K562 (cell line): ENCODE results near the gene MPST. TPM values are rescaled to one million over a fixed set of nuclear protein-coding genes. Genes with fewer than 3 reads are reported as not detected.

ENCODE experiments used
- CBX5 ChIP-seq: IDR thresholded peaks from 2 replicates; pipeline ENCODE4 v1.6.1; 2014; ENCODE audit warnings: low read depth, borderline replicate concordance
- FOSL1 ChIP-seq: fragments of 200-800 bp; sonication (Bioruptor generic); conservative IDR thresholded peaks from 2 replicates; pipeline ENCODE4 v1.6.1; 2016; ENCODE audit warnings: missing genetic modification characterization, missing compliant biosample characterization
- LEF1 ChIP-seq: fragments of 450-650 bp; IDR thresholded peaks from 2 replicates; pipeline ENCODE4 v1.6.1; 2016; ENCODE audit warnings: mild to moderate bottlenecking
- YY1 ChIP-seq, 3 experiments: IDR thresholded peaks; 2 replicates each; pipeline ENCODE4 v1.6.1; 2011; ENCODE audit warnings: low read length in 2 of 3, mild to moderate bottlenecking in 2 of 3, moderate library complexity in 2 of 3, borderline replicate concordance in 1 of 3, control low read depth in 1 of 3, low read depth in 1 of 3; ENCODE audit not compliant: insufficient read depth in 3 of 3, insufficient replicate concordance in 2 of 3, control insufficient read depth in 1 of 3, insufficient read length in 1 of 3; ENCODE audit errors: extremely low read depth in 1 of 3
- ZNF41 ChIP-seq: fragments of 250-450 bp; sonication (Bioruptor Pico); conservative IDR thresholded peaks from 2 replicates; pipeline ENCODE4 v1.4.0; 2020; ENCODE audit warnings: mild to moderate bottlenecking
- polyA plus RNA-seq, 8 experiments: library from polyadenylated mRNA; depleted of rRNA in 4 of 8; stranded (reverse) in 5 of 8; unstranded in 3 of 8; fragments of >200 nt; fragmentation: Nextera tagmentation in 2 of 8; fragmentation: Illumina TruSeq in 1 of 8; extraction: Ambion mirVana in 2 of 8; extraction: Trizol in 1 of 8; gene quantifications; 2 replicates each; pipeline versions ENCODE4 v1.2.1 to v1.2.3, GENCODE V29; 2011 to 2014; ENCODE audit warnings: inconsistent platforms in 1 of 8, missing spikeins in 1 of 8
- total RNA-seq, 7 experiments: library from RNA; depleted of rRNA in 6 of 7; stranded (reverse); fragments of >200 nt in 6 of 7; fragmentation: Illumina TruSeq in 2 of 7; extraction: Trizol in 2 of 7; gene quantifications; 2 replicates each; pipeline versions ENCODE4 v1.2.1 to v1.2.3, GENCODE V29; 2011 to 2021; ENCODE audit warnings: low replicate concordance in 1 of 7
- TF ChIP-seq, protein P1 (sequence below): fragments of 450-650 bp; IDR thresholded peaks from 2 replicates; pipeline ENCODE4 v1.6.1; 2016; ENCODE audit warnings: mild to moderate bottlenecking, moderate library complexity
- TF ChIP-seq, protein P2 (sequence below): fragments of 450-650 bp; formaldehyde crosslinking; IDR thresholded peaks from 2 replicates; pipeline ENCODE4 v1.4.0; 2020; ENCODE audit warnings: mild to moderate bottlenecking, moderate library complexity
- TF ChIP-seq, protein P3 (sequence below), 2 experiments: fragments of 150-350 bp in 1 of 2; IDR thresholded peaks; 2 replicates each; pipeline ENCODE4 v1.6.1; 2012 to 2016; ENCODE audit warnings: low read depth in 2 of 2, low read length in 2 of 2, mild to moderate bottlenecking in 1 of 2, moderate library complexity in 1 of 2
- TF ChIP-seq, protein P4 (sequence below), 2 experiments: fragments of 450-650 bp in 1 of 2; sonication (generic) in 1 of 2; formaldehyde crosslinking; conservative IDR thresholded peaks; 2 replicates each; pipeline versions ENCODE4 v1.4.0 to v1.8.1; 2020 to 2022; ENCODE audit warnings: mild to moderate bottlenecking in 1 of 2, missing genetic modification reagents in 1 of 2

Gene MPST
- total and polyA plus RNA-seq, 9 of the 15 experiments (the other 6 are each of a cell fraction or from before 2014, with no cell fraction given) = 0.65 to 104 (median 24.3) TPM

DNA sequence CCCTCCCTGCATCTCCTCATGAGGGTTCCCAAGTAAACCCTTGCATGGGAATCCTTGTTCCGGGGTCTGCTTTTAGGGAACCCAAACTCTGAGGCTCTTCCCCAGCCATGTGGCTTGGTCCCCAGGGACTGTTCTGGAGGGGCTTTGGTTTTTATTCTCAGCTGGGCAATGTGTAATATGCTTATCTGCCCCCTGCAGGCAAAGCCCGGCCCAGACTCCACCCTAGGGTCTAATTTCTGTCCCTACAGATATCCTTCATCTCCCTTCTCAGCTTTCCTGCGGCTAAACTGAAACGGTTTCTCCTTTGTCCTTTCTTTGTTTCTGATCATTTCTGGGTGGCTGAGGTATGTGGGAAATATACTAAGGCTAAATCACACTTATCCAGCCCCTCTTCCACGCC is 37.4 kb upstream of the MPST start (continued):
- TF ChIP-seq, protein P1, sequence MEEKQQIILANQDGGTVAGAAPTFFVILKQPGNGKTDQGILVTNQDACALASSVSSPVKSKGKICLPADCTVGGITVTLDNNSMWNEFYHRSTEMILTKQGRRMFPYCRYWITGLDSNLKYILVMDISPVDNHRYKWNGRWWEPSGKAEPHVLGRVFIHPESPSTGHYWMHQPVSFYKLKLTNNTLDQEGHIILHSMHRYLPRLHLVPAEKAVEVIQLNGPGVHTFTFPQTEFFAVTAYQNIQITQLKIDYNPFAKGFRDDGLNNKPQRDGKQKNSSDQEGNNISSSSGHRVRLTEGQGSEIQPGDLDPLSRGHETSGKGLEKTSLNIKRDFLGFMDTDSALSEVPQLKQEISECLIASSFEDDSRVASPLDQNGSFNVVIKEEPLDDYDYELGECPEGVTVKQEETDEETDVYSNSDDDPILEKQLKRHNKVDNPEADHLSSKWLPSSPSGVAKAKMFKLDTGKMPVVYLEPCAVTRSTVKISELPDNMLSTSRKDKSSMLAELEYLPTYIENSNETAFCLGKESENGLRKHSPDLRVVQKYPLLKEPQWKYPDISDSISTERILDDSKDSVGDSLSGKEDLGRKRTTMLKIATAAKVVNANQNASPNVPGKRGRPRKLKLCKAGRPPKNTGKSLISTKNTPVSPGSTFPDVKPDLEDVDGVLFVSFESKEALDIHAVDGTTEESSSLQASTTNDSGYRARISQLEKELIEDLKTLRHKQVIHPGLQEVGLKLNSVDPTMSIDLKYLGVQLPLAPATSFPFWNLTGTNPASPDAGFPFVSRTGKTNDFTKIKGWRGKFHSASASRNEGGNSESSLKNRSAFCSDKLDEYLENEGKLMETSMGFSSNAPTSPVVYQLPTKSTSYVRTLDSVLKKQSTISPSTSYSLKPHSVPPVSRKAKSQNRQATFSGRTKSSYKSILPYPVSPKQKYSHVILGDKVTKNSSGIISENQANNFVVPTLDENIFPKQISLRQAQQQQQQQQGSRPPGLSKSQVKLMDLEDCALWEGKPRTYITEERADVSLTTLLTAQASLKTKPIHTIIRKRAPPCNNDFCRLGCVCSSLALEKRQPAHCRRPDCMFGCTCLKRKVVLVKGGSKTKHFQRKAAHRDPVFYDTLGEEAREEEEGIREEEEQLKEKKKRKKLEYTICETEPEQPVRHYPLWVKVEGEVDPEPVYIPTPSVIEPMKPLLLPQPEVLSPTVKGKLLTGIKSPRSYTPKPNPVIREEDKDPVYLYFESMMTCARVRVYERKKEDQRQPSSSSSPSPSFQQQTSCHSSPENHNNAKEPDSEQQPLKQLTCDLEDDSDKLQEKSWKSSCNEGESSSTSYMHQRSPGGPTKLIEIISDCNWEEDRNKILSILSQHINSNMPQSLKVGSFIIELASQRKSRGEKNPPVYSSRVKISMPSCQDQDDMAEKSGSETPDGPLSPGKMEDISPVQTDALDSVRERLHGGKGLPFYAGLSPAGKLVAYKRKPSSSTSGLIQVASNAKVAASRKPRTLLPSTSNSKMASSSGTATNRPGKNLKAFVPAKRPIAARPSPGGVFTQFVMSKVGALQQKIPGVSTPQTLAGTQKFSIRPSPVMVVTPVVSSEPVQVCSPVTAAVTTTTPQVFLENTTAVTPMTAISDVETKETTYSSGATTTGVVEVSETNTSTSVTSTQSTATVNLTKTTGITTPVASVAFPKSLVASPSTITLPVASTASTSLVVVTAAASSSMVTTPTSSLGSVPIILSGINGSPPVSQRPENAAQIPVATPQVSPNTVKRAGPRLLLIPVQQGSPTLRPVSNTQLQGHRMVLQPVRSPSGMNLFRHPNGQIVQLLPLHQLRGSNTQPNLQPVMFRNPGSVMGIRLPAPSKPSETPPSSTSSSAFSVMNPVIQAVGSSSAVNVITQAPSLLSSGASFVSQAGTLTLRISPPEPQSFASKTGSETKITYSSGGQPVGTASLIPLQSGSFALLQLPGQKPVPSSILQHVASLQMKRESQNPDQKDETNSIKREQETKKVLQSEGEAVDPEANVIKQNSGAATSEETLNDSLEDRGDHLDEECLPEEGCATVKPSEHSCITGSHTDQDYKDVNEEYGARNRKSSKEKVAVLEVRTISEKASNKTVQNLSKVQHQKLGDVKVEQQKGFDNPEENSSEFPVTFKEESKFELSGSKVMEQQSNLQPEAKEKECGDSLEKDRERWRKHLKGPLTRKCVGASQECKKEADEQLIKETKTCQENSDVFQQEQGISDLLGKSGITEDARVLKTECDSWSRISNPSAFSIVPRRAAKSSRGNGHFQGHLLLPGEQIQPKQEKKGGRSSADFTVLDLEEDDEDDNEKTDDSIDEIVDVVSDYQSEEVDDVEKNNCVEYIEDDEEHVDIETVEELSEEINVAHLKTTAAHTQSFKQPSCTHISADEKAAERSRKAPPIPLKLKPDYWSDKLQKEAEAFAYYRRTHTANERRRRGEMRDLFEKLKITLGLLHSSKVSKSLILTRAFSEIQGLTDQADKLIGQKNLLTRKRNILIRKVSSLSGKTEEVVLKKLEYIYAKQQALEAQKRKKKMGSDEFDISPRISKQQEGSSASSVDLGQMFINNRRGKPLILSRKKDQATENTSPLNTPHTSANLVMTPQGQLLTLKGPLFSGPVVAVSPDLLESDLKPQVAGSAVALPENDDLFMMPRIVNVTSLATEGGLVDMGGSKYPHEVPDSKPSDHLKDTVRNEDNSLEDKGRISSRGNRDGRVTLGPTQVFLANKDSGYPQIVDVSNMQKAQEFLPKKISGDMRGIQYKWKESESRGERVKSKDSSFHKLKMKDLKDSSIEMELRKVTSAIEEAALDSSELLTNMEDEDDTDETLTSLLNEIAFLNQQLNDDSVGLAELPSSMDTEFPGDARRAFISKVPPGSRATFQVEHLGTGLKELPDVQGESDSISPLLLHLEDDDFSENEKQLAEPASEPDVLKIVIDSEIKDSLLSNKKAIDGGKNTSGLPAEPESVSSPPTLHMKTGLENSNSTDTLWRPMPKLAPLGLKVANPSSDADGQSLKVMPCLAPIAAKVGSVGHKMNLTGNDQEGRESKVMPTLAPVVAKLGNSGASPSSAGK = no peak
- TF ChIP-seq FOSL1 (tag) (no peak), ZNF41 (CRISPR knock-in tag) (no peak), YY1 (IDR thresholded peaks at IDR 0.05; ENCODE audit: borderline replicate concordance in 1 of 3, control insufficient read depth in 1 of 3, extremely low read depth in 1 of 3, insufficient read depth in 3 of 3, insufficient read length in 1 of 3, insufficient replicate concordance in 2 of 3, low read depth in 1 of 3, low read length in 2 of 3) (no peak), LEF1 (peak; percentile 62; the same call in 1 of the 2 replicates), CBX5 (no peak)
- TF ChIP-seq, protein P2, sequence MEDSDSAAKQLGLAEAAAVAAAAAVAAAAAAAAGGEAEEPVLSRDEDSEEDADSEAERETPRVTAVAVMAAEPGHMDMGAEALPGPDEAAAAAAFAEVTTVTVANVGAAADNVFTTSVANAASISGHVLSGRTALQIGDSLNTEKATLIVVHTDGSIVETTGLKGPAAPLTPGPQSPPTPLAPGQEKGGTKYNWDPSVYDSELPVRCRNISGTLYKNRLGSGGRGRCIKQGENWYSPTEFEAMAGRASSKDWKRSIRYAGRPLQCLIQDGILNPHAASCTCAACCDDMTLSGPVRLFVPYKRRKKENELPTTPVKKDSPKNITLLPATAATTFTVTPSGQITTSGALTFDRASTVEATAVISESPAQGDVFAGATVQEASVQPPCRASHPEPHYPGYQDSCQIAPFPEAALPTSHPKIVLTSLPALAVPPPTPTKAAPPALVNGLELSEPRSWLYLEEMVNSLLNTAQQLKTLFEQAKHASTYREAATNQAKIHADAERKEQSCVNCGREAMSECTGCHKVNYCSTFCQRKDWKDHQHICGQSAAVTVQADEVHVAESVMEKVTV = no peak
- TF ChIP-seq, protein P3, sequence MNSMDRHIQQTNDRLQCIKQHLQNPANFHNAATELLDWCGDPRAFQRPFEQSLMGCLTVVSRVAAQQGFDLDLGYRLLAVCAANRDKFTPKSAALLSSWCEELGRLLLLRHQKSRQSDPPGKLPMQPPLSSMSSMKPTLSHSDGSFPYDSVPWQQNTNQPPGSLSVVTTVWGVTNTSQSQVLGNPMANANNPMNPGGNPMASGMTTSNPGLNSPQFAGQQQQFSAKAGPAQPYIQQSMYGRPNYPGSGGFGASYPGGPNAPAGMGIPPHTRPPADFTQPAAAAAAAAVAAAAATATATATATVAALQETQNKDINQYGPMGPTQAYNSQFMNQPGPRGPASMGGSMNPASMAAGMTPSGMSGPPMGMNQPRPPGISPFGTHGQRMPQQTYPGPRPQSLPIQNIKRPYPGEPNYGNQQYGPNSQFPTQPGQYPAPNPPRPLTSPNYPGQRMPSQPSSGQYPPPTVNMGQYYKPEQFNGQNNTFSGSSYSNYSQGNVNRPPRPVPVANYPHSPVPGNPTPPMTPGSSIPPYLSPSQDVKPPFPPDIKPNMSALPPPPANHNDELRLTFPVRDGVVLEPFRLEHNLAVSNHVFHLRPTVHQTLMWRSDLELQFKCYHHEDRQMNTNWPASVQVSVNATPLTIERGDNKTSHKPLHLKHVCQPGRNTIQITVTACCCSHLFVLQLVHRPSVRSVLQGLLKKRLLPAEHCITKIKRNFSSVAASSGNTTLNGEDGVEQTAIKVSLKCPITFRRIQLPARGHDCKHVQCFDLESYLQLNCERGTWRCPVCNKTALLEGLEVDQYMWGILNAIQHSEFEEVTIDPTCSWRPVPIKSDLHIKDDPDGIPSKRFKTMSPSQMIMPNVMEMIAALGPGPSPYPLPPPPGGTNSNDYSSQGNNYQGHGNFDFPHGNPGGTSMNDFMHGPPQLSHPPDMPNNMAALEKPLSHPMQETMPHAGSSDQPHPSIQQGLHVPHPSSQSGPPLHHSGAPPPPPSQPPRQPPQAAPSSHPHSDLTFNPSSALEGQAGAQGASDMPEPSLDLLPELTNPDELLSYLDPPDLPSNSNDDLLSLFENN (IDR thresholded peaks at IDR 0.05; ENCODE audit: low read depth in 2 of 2, low read length in 2 of 2) = peak in 1 of 2 experiments; percentile 72; a peak in 2 of 4 replicates
- TF ChIP-seq, protein P4, sequence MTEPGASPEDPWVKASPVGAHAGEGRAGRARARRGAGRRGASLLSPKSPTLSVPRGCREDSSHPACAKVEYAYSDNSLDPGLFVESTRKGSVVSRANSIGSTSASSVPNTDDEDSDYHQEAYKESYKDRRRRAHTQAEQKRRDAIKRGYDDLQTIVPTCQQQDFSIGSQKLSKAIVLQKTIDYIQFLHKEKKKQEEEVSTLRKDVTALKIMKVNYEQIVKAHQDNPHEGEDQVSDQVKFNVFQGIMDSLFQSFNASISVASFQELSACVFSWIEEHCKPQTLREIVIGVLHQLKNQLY (CRISPR knock-in tag; conservative IDR thresholded peaks at IDR 0.05) = no peak
